Prostate gland (tissue), 2 donors: ENCODE results near the gene BHMT2. TPM values are rescaled to one million over a fixed set of nuclear protein-coding genes. Genes with fewer than 3 reads are reported as not detected.

Experiments
- DNase-seq: peaks from one replicate; pipeline ENCODE4 v3.0.0-alpha.2; 2019; ENCODE audit warnings: low spot score
- H3K27ac ChIP-seq, 2 donors: fragments of 200-600 bp; sonication (generic); 2 replicates each; pipeline ENCODE4 v1.5.1; 2017 to 2019
- H3K27me3 ChIP-seq: fragments of 200-600 bp; sonication (generic); replicated peaks from 2 replicates; pipeline ENCODE4 v1.5.1; 2019; ENCODE audit not compliant: insufficient read depth
- H3K36me3 ChIP-seq, 2 donors: fragments of 200-600 bp; sonication (generic); 1 replicate in 1 of 2; 2 replicates in 1 of 2; pipeline versions ENCODE4 v1.5.1 to v1.8.1; 2017 to 2019
- H3K4me1 ChIP-seq: fragments of 200-600 bp; sonication (generic); replicated peaks from 2 replicates; pipeline ENCODE4 v1.5.1; 2019
- H3K4me3 ChIP-seq, 2 donors: fragments of 200-600 bp; sonication (generic); 2 replicates each; pipeline ENCODE4 v1.5.1; 2017 to 2019
- H3K9me3 ChIP-seq: fragments of 200-600 bp; sonication (generic); 2 replicates; pipeline ENCODE4 v1.5.1; 2017
- POLR2A ChIP-seq: fragments of 450-650 bp; IDR thresholded peaks from one replicate; pipeline ENCODE4 v1.6.1; 2016; ENCODE audit warnings: antibody characterized with exemption, mild to moderate bottlenecking
- POLR2AphosphoS5 ChIP-seq: sonication (generic); formaldehyde crosslinking; IDR thresholded peaks from one replicate; pipeline ENCODE4 v1.6.1; 2017; ENCODE audit warnings: antibody characterized with exemption
- WGBS: methylation state at CpG from one replicate; pipeline ENCODE4 v1.1.5; 2018; 5-methylcytosine and 5-hydroxymethylcytosine counted together
- intact Hi-C: fragments of 100-400 bp; cut with DNase I; formaldehyde crosslinking; loops from one replicate; pipeline ENCODE4 v1.14.2; 2022
- total RNA-seq, 2 donors: library from RNA; depleted of rRNA; stranded (reverse); fragments of >200 nt; gene quantifications; one replicate each; pipeline ENCODE4 v1.1.0, GENCODE V29; 2016
- TF ChIP-seq, protein P1 (sequence below), 4 experiments: fragments of 200-600 bp in 2 of 4; fragments of 450-650 bp in 2 of 4; sonication (generic) in 2 of 4; IDR thresholded peaks; 1 replicate in 3 of 4; 2 replicates in 1 of 4; pipeline ENCODE4 v1.5.1; 2016 to 2019; ENCODE audit warnings: antibody characterized with exemption in 4 of 4, mild to moderate bottlenecking in 2 of 4, moderate library complexity in 2 of 4

BHMT2 gene
- total RNA-seq, 2 donors from 2014 or later: 4.0 to 7.4 TPM

DNA sequence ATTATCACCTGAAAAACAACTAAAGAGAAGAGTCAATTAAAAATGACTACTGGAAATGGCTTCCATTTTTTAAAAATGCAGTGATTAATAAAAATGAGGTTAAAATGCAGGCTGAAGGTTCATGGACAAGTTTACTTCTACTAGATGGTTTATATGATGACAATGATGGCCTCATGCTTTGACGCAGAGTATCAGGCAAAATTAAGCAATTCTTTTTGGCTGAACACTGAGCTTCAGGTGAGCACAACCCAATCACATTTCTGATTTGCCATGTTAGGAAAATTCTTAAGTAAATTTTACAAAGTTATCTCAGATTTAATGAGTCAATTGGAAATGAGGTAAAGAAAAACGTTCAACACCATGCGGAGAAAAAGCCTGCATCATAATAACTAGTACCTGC is 22.4 kb upstream of the BHMT2 start:
- no peak for DNase-seq
- intact Hi-C loops: no loop called here
- Histone ChIP-seq H3K36me3 (no peaks in the 10 kb centered on the region), H3K9me3 (no peaks in the 10 kb centered on the region), H3K27me3 (no peaks in the 10 kb centered on the region), H3K4me1 (no peaks in the 10 kb centered on the region), H3K27ac (no peak overlapping the region), H3K4me3 (no peak overlapping the region)
- 91% methylated on average over 3 of the region's 3 CpGs for WGBS
- TF ChIP-seq, protein P1, sequence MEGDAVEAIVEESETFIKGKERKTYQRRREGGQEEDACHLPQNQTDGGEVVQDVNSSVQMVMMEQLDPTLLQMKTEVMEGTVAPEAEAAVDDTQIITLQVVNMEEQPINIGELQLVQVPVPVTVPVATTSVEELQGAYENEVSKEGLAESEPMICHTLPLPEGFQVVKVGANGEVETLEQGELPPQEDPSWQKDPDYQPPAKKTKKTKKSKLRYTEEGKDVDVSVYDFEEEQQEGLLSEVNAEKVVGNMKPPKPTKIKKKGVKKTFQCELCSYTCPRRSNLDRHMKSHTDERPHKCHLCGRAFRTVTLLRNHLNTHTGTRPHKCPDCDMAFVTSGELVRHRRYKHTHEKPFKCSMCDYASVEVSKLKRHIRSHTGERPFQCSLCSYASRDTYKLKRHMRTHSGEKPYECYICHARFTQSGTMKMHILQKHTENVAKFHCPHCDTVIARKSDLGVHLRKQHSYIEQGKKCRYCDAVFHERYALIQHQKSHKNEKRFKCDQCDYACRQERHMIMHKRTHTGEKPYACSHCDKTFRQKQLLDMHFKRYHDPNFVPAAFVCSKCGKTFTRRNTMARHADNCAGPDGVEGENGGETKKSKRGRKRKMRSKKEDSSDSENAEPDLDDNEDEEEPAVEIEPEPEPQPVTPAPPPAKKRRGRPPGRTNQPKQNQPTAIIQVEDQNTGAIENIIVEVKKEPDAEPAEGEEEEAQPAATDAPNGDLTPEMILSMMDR (IDR thresholded peaks at IDR 0.05): no peak
- TF ChIP-seq POLR2AphosphoS5: no peak
- no peak for TF ChIP-seq POLR2A

DNA sequence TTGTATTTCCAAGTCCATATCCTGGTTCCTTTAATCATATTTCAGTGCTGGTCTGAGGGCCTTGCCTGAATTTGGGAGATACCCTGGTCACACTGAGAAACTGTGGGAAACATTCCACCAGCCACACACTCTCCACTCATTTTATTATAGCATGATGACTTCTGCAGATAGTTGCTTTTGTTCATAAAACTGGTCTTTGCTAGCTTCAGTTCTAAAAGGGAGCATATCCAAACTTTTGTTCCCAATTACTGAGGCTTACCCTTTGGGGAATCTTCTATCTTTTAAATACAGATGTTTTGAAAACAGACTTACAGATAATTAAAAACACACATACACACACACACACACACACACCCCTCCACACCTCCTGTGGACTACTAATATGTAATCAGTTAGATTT is 21.1 kb upstream of the BHMT2 start:
- intact Hi-C loops: no loop called here
- TF ChIP-seq POLR2AphosphoS5 (no peak), POLR2A (no peak)
- TF ChIP-seq, protein P1 (IDR thresholded peaks at IDR 0.05): no peak
- no peaks in the 10 kb centered on the region for H3K27me3 ChIP-seq

DNA sequence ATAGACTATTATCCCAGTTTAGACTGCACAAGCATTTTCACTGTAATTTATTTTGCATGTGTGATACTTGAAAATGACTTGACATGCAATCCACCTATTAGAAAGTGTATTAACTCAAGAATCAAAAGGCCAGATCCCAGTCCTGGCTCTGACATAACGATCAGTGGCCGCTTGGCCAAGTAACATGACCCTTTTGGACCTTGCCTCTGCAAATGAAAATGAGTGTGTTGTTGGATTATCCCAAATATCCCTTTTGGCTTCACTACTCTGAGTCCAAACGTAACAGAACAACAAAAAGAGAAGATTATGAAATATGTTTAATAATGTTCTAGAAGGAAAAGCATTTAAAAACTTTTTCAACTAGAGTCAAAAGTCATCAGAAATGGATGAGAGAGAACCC is 19.1 kb upstream of the BHMT2 start:
- no peaks in the 10 kb centered on the region for H3K4me1 ChIP-seq
- no peak overlapping the region for H3K27ac ChIP-seq
- no peak overlapping the region for H3K4me3 ChIP-seq
- TF ChIP-seq POLR2AphosphoS5 (no peak), POLR2A (no peak)
- TF ChIP-seq, protein P1 (IDR thresholded peaks at IDR 0.05): no peak
- no peaks in the 10 kb centered on the region for H3K36me3 ChIP-seq
- intact Hi-C loops: no loop called here
- no peaks in the 10 kb centered on the region for H3K27me3 ChIP-seq
- no peak for DNase-seq
- whole genome bisulfite sequencing: 86% methylated on average over 3 of the region's 3 CpGs
- no peaks in the 10 kb centered on the region for H3K9me3 ChIP-seq

More for the DNA sequence above, 21.1 kb upstream of the BHMT2 start:
- Histone ChIP-seq H3K27ac (no peak overlapping the region), H3K4me1 (no peaks in the 10 kb centered on the region), H3K36me3 (no peaks in the 10 kb centered on the region), H3K4me3 (no peak overlapping the region), H3K9me3 (no peaks in the 10 kb centered on the region)
- no peak for DNase-seq

DNA sequence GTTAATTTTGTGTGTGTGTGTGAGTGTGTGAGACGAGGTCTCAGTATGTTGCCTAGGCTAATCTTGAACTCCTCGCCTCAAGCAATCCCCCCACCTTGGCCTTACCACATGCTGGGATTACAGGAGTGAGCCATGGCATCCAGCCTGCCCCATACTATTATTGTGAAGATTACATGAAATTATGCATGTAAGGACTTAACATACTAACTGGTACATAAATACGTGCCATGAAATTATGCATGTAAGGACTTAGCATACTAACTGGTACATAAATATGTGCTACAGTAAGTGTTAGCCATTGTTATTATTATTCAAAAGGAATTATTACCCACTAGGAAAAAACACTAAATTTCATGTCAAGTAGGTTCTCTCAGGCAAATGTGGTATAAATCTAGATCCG is 16.2 kb upstream of the BHMT2 start:
- WGBS: 95% methylated on average over 4 of the region's 4 CpGs
- no peaks in the 10 kb centered on the region for H3K27me3 ChIP-seq
- H3K9me3 ChIP-seq: no peaks in the 10 kb centered on the region
- TF ChIP-seq, protein P1 (IDR thresholded peaks at IDR 0.05): no peak
- TF ChIP-seq POLR2AphosphoS5 (no peak), POLR2A (no peak)
- DNase-seq: no peak
- no peaks in the 10 kb centered on the region for H3K4me1 ChIP-seq
- no peak overlapping the region for H3K27ac ChIP-seq
- no peaks in the 10 kb centered on the region for H3K36me3 ChIP-seq
- intact Hi-C loops: no loop called here
- H3K4me3 ChIP-seq: no peak overlapping the region

DNA sequence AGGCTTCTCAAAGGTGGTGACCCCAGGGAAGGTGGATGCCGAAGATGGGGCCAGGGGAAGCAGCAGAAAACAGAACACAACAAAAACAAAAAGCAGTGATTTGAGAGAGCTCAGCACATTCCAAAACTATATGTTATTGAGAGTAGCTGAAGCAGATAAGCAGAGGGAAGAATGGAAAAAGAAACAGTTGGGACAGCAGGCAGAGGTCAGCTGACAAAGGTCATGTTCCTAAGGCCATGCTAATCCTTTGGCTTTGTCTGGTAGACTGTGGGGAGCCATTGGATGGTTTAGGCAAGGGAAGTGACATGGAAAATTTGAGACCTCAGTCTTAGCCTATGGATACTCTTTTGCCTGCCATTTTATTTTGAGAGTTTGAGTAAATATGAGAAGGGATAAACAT is 14.6 kb upstream of the BHMT2 start:
- 64% methylated on average over 1 of the region's 1 CpG for WGBS

More for the DNA sequence above, 14.6 kb upstream of the BHMT2 start:
- no peaks in the 10 kb centered on the region for H3K27me3 ChIP-seq
- DNase-seq: no peak
- no peak overlapping the region for H3K4me3 ChIP-seq
- H3K4me1 ChIP-seq: no peaks in the 10 kb centered on the region
- no peak overlapping the region for H3K27ac ChIP-seq
- TF ChIP-seq POLR2AphosphoS5 (no peak), POLR2A (no peak)
- TF ChIP-seq, protein P1 (IDR thresholded peaks at IDR 0.05): no peak
- no peaks in the 10 kb centered on the region for H3K9me3 ChIP-seq
- intact Hi-C loops: no loop called here
- no peaks in the 10 kb centered on the region for H3K36me3 ChIP-seq
